HCT116 (cell line): ENCODE measurements around the gene CIROP. TPM values are rescaled to one million over a fixed set of nuclear protein-coding genes. Genes with fewer than 3 reads are reported as not detected.

Source experiments
- ATAC-seq: fragments of 200-7000 bp; cut with Tn5 transposase; 2 replicates; pipeline ENCODE4 v1.9.1; 2020; ENCODE audit warnings: mild to moderate bottlenecking, moderate library complexity
- BruUV-seq: library from RNA; stranded (reverse); fragments of 400-500 nt; replicated peaks from 2 replicates; lab custom pipeline; 2021; lab: Mats Ljungman, UMichigan
- CTCF ChIA-PET: fragments of 300-600 bp; sonication (Branson Sonifier 250); formaldehyde crosslinking; loops from one replicate; lab custom pipeline; 2021; ENCODE audit warnings: antibody characterized with exemption; lab: Charles Lee
- POLR2A ChIA-PET: fragments of 300-600, 350-600 bp; sonication (Branson Sonifier 250); formaldehyde crosslinking; loops from one replicate; lab custom pipeline; 2021; ENCODE audit warnings: antibody characterized with exemption; lab: Charles Lee
- RAD21 ChIA-PET, 2 experiments: fragments of 300-600 bp; sonication (Branson Sonifier 250); formaldehyde crosslinking; loops; one replicate each; lab custom pipeline; 2023; ENCODE audit warnings: low total read pairs in 2 of 2; ENCODE audit not compliant: uncharacterized antibody in 2 of 2, unreplicated experiment in 2 of 2, low non-redundant PET in 1 of 2; lab: Charles Lee
- DNase-seq: peaks from one replicate; pipeline ENCODE4 v3.0.0-alpha.2; 2010; ENCODE audit warnings: low read depth, low spot score
- H2AFZ ChIP-seq: fragments of 200-600 bp; shearing (Covaris generic), sonication (generic); 2 replicates; pipeline ENCODE4 v1.6.1; 2017; ENCODE audit warnings: low read depth, mixed run types, mixed read lengths, antibody characterized with exemption, low read length; ENCODE audit not compliant: poor library complexity, severe bottlenecking
- H3K27ac ChIP-seq: 2 replicates; pipeline ENCODE4 v1.5.1; 2012; ENCODE audit warnings: low read depth, low read length
- H3K27me3 ChIP-seq: fragments of 200-600 bp; sonication (generic); 2 replicates; pipeline ENCODE4 v1.6.1; 2016; ENCODE audit warnings: mixed run types, low read length, mixed read lengths; ENCODE audit not compliant: insufficient read depth
- H3K36me3 ChIP-seq, 2 experiments: fragments of 200-500 bp in 1 of 2; fragments of 200-600 bp in 1 of 2; sonication (Bioruptor generic) in 1 of 2; sonication (generic) in 1 of 2; 2 replicates each; pipeline versions ENCODE4 v1.5.1 to v1.6.1; 2014 to 2016; ENCODE audit warnings: low read length in 2 of 2, inconsistent platforms in 1 of 2, mixed read lengths in 1 of 2, mixed run types in 1 of 2; ENCODE audit not compliant: insufficient read depth in 2 of 2, control insufficient read depth in 1 of 2
- H3K4me1 ChIP-seq, 2 experiments: fragments of 200-600 bp in 1 of 2; sonication (generic) in 1 of 2; 2 replicates each; pipeline versions ENCODE4 v1.5.1 to v1.6.1; 2012 to 2017; ENCODE audit warnings: low read length in 2 of 2, inconsistent platforms in 1 of 2, mild to moderate bottlenecking in 1 of 2, mixed read lengths in 1 of 2, mixed run types in 1 of 2, moderate library complexity in 1 of 2; ENCODE audit not compliant: insufficient read depth in 2 of 2, control insufficient read depth in 1 of 2
- H3K4me2 ChIP-seq: fragments of 200-600 bp; sonication (generic); 2 replicates; pipeline ENCODE4 v1.6.1; 2017; ENCODE audit warnings: mixed run types, low read length, mixed read lengths
- H3K4me3 ChIP-seq, 2 experiments: fragments of 200-600 bp in 1 of 2; sonication (generic) in 1 of 2; replicated peaks in 1 of 2; 2 replicates each; pipeline ENCODE4 v1.5.1; 2011 to 2016; ENCODE audit warnings: low read length in 2 of 2, control low read depth in 1 of 2, low read depth in 1 of 2, mild to moderate bottlenecking in 1 of 2, mixed read lengths in 1 of 2, mixed run types in 1 of 2
- H3K79me2 ChIP-seq: fragments of 200-600 bp; sonication (generic); 2 replicates; pipeline ENCODE4 v1.6.1; 2017; ENCODE audit warnings: mild to moderate bottlenecking, mixed run types, low read length, moderate library complexity, mixed read lengths; ENCODE audit not compliant: insufficient read depth
- H3K9ac ChIP-seq: fragments of 200-600 bp; sonication (generic); 2 replicates; pipeline ENCODE4 v1.6.1; 2016; ENCODE audit warnings: low read length, mixed read lengths
- H3K9me2 ChIP-seq: fragments of 200-600 bp; sonication (generic), shearing (Covaris generic); 2 replicates; pipeline ENCODE4 v1.6.1; 2017; ENCODE audit warnings: mixed run types, mild to moderate bottlenecking, moderate library complexity; ENCODE audit not compliant: insufficient read depth
- H3K9me3 ChIP-seq, 2 experiments: fragments of 200-500 bp in 1 of 2; fragments of 200-600 bp in 1 of 2; sonication (Bioruptor generic) in 1 of 2; sonication (generic) in 1 of 2; 2 replicates each; pipeline ENCODE4 v1.6.1; 2014 to 2017; ENCODE audit warnings: low read length in 2 of 2, mixed read lengths in 2 of 2, inconsistent platforms in 1 of 2, low read depth in 1 of 2, mild to moderate bottlenecking in 1 of 2, mixed run types in 1 of 2, moderate library complexity in 1 of 2; ENCODE audit not compliant: control insufficient read depth in 1 of 2, insufficient read depth in 1 of 2
- H4K20me1 ChIP-seq: fragments of 200-600 bp; sonication (generic), shearing (Covaris generic); 2 replicates; pipeline ENCODE4 v1.6.1; 2017; ENCODE audit warnings: mixed run types, mild to moderate bottlenecking, moderate library complexity; ENCODE audit not compliant: insufficient read depth
- CBX3 ChIP-seq: IDR thresholded peaks from 2 replicates; pipeline ENCODE4 v1.6.1; 2012; ENCODE audit warnings: low read depth
- CEBPB ChIP-seq: IDR thresholded peaks from 2 replicates; pipeline ENCODE4 v1.6.1; 2012; ENCODE audit warnings: low read depth
- JUND ChIP-seq: IDR thresholded peaks from 2 replicates; pipeline ENCODE4 v1.6.1; 2012
- MAX ChIP-seq: IDR thresholded peaks from 2 replicates; pipeline ENCODE4 v1.6.1; 2012
- POLR2AphosphoS5 ChIP-seq: IDR thresholded peaks from 2 replicates; pipeline ENCODE4 v1.6.1; 2011; ENCODE audit warnings: mild to moderate bottlenecking, low read depth, low read length, moderate library complexity
- RAD21 ChIP-seq: IDR thresholded peaks from 2 replicates; pipeline ENCODE4 v1.6.1; 2012; ENCODE audit warnings: low read depth, mild to moderate bottlenecking
- REST ChIP-seq: IDR thresholded peaks from 2 replicates; pipeline ENCODE4 v1.6.1; 2012; ENCODE audit warnings: low read depth
- SIN3A ChIP-seq: IDR thresholded peaks from 2 replicates; pipeline ENCODE4 v1.6.1; 2012; ENCODE audit warnings: low read depth
- SP1 ChIP-seq: IDR thresholded peaks from 2 replicates; pipeline ENCODE4 v1.6.1; 2012; ENCODE audit warnings: low read depth
- SRF ChIP-seq: IDR thresholded peaks from 2 replicates; pipeline ENCODE4 v1.6.1; 2012; ENCODE audit warnings: low read depth
- ZBTB33 ChIP-seq: IDR thresholded peaks from 2 replicates; pipeline ENCODE4 v1.6.1; 2011; ENCODE audit warnings: mild to moderate bottlenecking, low read length, moderate library complexity; ENCODE audit not compliant: insufficient replicate concordance; ENCODE audit errors: extremely low read depth
- ZFX ChIP-seq: fragments of 450-650 bp; IDR thresholded peaks from 2 replicates; pipeline ENCODE4 v1.6.1; 2017
- ZNF274 ChIP-seq: fragments of 200-500 bp; sonication (Bioruptor generic); IDR thresholded peaks from 2 replicates; pipeline ENCODE4 v1.6.1; 2014; ENCODE audit warnings: mild to moderate bottlenecking, low read depth, low read length, inconsistent platforms
- intact Hi-C: fragments of 100-400 bp; cut with micrococcal nuclease; formaldehyde crosslinking; loops from 2 replicates; pipeline ENCODE4 v1.10.0; 2022
- total RNA-seq: library from RNA; stranded (reverse); gene quantifications from one replicate; pipeline ENCODE4 v1.2.1, GENCODE V29; 2021; ENCODE audit not compliant: unreplicated experiment

The CIROP gene
- total RNA-seq, 1 experiment from 2014 or later: not detected

GRCh38 chr14:23129759-23130316, 25.0 kb upstream of the CIROP start:
- RAD21 ChIA-PET: no interaction called here
- no peak overlapping the region for H3K4me2 ChIP-seq
- no peaks in the 10 kb centered on the region for H3K9me3 ChIP-seq
- no peak overlapping the region for H3K9ac ChIP-seq
- no peaks in the 10 kb centered on the region for H3K79me2 ChIP-seq
- H3K36me3 ChIP-seq: no peaks in the 10 kb centered on the region
- no peak overlapping the region for H3K27ac ChIP-seq
- CTCF ChIA-PET: interaction anchor here (4.1 kb wide), 1 partner anchor 9 kb away, joined by 20 read pairs; no protein-coding TSS in a partner anchor
- ATAC-seq (no peak), DNase-seq (no peak)
- intact Hi-C loops: no loop called here
- no peaks in the 10 kb centered on the region for H3K9me2 ChIP-seq
- H4K20me1 ChIP-seq: no peaks in the 10 kb centered on the region
- POLR2A ChIA-PET: no interaction called here
- no peak overlapping the region for H3K4me3 ChIP-seq
- no peaks in the 10 kb centered on the region for H3K4me1 ChIP-seq
- TF ChIP-seq ZFX (no peak), REST (no peak), RAD21 (no peak), POLR2AphosphoS5 (no peak), SIN3A (no peak), MAX (no peak), CBX3 (no peak), ZBTB33 (no peak), SP1 (no peak), SRF (no peak), CEBPB (no peak), ZNF274 (no peak), JUND (no peak)
- BruUV-seq: no TSS peak
- no peaks in the 10 kb centered on the region for H3K27me3 ChIP-seq
- H2AFZ ChIP-seq: no peak overlapping the region
